Measurements from ENCODE around the gene GNAQ. TPM values are rescaled to one million over a fixed set of nuclear protein-coding genes. Genes with fewer than 3 reads are reported as not detected.

Gene GNAQ
- total and polyA plus RNA-seq, 2 of the 4 experiments (the other 2 are of a cell fraction), result 23.1 to 50.7 TPM

GRCh38 chr9:77794985-77795384 lies 236.6 kb downstream of the GNAQ start:
- Histone ChIP-seq H3K4me3 (ENCODE audit: insufficient read depth, low read depth, low read length) (no peak overlapping the region), H4K5ac (ENCODE audit: low read depth, low read length) (no peak overlapping the region), H3K9me3 (ENCODE audit: control insufficient read depth, insufficient read depth, low read length) (no peaks in the 10 kb centered on the region), H3K4ac (ENCODE audit: low read depth, low read length) (no peak overlapping the region), H2BK15ac (ENCODE audit: low read depth, low read length) (no peak overlapping the region), H4K91ac (ENCODE audit: insufficient read depth, low read depth, low read length) (no peak overlapping the region), H2AFZ (replicated peaks; ENCODE audit: low read length, poor library complexity) (no peak overlapping the region), H2AK9ac (replicated peaks; ENCODE audit: low read depth, low read length, poor library complexity) (no peak overlapping the region), H2AK5ac (ENCODE audit: low read depth, low read length) (no peak overlapping the region), H3K79me1 (ENCODE audit: low read depth in 1 of 2, low read length in 2 of 2) (peaks cover 0 to 3% of the 10 kb centered on the region in 2 experiments; a peak in 2 of 4 replicates), H3K4me2 (ENCODE audit: low read depth, low read length) (no peak overlapping the region), H3K36me3 (ENCODE audit: control insufficient read depth, insufficient read depth, low read length) (peaks cover 4% of the 10 kb centered on the region; the same call in 1 of the 2 replicates), H3K27me3 (ENCODE audit: control insufficient read depth, insufficient read depth, low read length) (no peaks in the 10 kb centered on the region), H3K4me1 (ENCODE audit: control insufficient read depth, insufficient read depth, low read length) (no peaks in the 10 kb centered on the region), H3K56ac (ENCODE audit: extremely low read depth, insufficient read depth, low read length) (no peak overlapping the region), H3K27ac (ENCODE audit: insufficient read depth, low read length) (no peak overlapping the region), H3K18ac (ENCODE audit: low read depth, low read length) (no peak overlapping the region), H3K9me1 (ENCODE audit: insufficient read depth, low read length) (no peaks in the 10 kb centered on the region; the same call in 1 of the 2 replicates), H2BK120ac (ENCODE audit: low read depth, low read length) (no peak overlapping the region), H3K14ac (replicated peaks; ENCODE audit: low read depth, low read length) (no peak overlapping the region), H3K9ac (ENCODE audit: low read depth, low read length) (no peak overlapping the region), H2BK20ac (ENCODE audit: low read depth, low read length) (no peak overlapping the region), H3K23ac (ENCODE audit: low read depth, low read length) (no peak overlapping the region), H2BK5ac (ENCODE audit: low read depth, low read length, poor library complexity, severe bottlenecking) (no peak overlapping the region), H4K20me1 (ENCODE audit: insufficient read depth, low read length) (no peaks in the 10 kb centered on the region), H4K8ac (ENCODE audit: low read depth in 2 of 2, low read length in 2 of 2) (no peak overlapping the region)
- ATAC-seq (ENCODE audit: low read depth), result no peak
- in situ Hi-C loops (cut with MboI; ENCODE audit: low sequenced_read_pairs) (no loop called here), dilution Hi-C loops (cut with HindIII; ENCODE audit: low sequenced_read_pairs, unreplicated experiment) (no loop called here), intact Hi-C loops (cut with micrococcal nuclease) (no loop called here)
- POLR2A ChIA-PET (ENCODE audit: unreplicated experiment), result no interaction called here
- WGBS, 2 experiments (ENCODE audit: extremely low coverage in 2 of 2, insufficient read length in 1 of 2), result no CpG with 5 or more reads among the region's 3 CpGs
- DNase-seq, result no peak
- BruUV-seq (replicated peaks), result no TSS peak
- no peak for TF ChIP-seq RAD21 (IDR thresholded peaks at IDR 0.05; ENCODE audit: low read length)
- TF ChIP-seq POLR2A (IDR thresholded peaks at IDR 0.05; ENCODE audit: low read depth, low read length), result no peak
- no peak for TF ChIP-seq MAFK (IDR thresholded peaks at IDR 0.05; ENCODE audit: low read depth, low read length)
- no peak for TF ChIP-seq BHLHE40 (IDR thresholded peaks at IDR 0.05; ENCODE audit: low read depth, low read length)
- no peak for TF ChIP-seq MXI1 (IDR thresholded peaks at IDR 0.05; ENCODE audit: borderline replicate concordance, low read depth, low read length)
- TF ChIP-seq NFE2L2 (IDR thresholded peaks at IDR 0.05; ENCODE audit: low read depth, low read length), result no peak
- no peak for TF ChIP-seq RFX5 (IDR thresholded peaks at IDR 0.05; ENCODE audit: low read depth, low read length)
- no peak for TF ChIP-seq CEBPB (IDR thresholded peaks at IDR 0.05; ENCODE audit: low read depth, low read length)
- no peak for TF ChIP-seq MAZ (IDR thresholded peaks at IDR 0.05; ENCODE audit: borderline replicate concordance, low read depth, low read length)
- no peak for TF ChIP-seq CTCF (conservative IDR thresholded peaks at IDR 0.05; ENCODE audit: low read depth, low read length)
- no peak for TF ChIP-seq SMC3 (IDR thresholded peaks at IDR 0.05; ENCODE audit: low read depth, low read length)
- no peak for TF ChIP-seq RCOR1 (IDR thresholded peaks at IDR 0.05; ENCODE audit: insufficient replicate concordance, low read length)
- TF ChIP-seq, protein P1, sequence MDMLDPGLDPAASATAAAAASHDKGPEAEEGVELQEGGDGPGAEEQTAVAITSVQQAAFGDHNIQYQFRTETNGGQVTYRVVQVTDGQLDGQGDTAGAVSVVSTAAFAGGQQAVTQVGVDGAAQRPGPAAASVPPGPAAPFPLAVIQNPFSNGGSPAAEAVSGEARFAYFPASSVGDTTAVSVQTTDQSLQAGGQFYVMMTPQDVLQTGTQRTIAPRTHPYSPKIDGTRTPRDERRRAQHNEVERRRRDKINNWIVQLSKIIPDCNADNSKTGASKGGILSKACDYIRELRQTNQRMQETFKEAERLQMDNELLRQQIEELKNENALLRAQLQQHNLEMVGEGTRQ (IDR thresholded peaks at IDR 0.05; ENCODE audit: low read depth, low read length), result no peak
- TF ChIP-seq CHD1 (IDR thresholded peaks at IDR 0.05; ENCODE audit: low read depth, low read length), result no peak
- TF ChIP-seq FOS (IDR thresholded peaks at IDR 0.05; ENCODE audit: low read depth, low read length), result no peak
- TF ChIP-seq, protein P2, sequence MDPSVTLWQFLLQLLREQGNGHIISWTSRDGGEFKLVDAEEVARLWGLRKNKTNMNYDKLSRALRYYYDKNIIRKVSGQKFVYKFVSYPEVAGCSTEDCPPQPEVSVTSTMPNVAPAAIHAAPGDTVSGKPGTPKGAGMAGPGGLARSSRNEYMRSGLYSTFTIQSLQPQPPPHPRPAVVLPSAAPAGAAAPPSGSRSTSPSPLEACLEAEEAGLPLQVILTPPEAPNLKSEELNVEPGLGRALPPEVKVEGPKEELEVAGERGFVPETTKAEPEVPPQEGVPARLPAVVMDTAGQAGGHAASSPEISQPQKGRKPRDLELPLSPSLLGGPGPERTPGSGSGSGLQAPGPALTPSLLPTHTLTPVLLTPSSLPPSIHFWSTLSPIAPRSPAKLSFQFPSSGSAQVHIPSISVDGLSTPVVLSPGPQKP (IDR thresholded peaks at IDR 0.05; ENCODE audit: borderline replicate concordance, low read depth, low read length), result no peak
- CTCF ChIA-PET, result no interaction called here

Measured in IMR-90 (cell line).